ENCODE measurements around the gene BORCS8. TPM values are rescaled to one million over a fixed set of nuclear protein-coding genes. Genes with fewer than 3 reads are reported as not detected.

The BORCS8 gene
- total and polyA plus RNA-seq, 2 donors (not counting 3 experiments of a cell fraction or from before 2014, with no cell fraction given) = 37.4 to 45.8 TPM

GRCh38 chr19:19240476-19240875 lies 48.5 kb upstream of the BORCS8 start:
- intact Hi-C loops (cut with micrococcal nuclease) (no loop called here), dilution Hi-C loops (cut with MboI; ENCODE audit: extremely low pct_ligation_motif_present, low sequenced_read_pairs) (no loop called here)
- no TSS peak for BruUV-seq (replicated peaks)
- H3K4me3 ChIP-seq (replicated peaks in 1 of 3; ENCODE audit: insufficient read depth in 1 of 3, low read depth in 1 of 3, low read length in 3 of 3) = no peak overlapping the region
- no peaks in the 10 kb centered on the region for H3K27me3 ChIP-seq (ENCODE audit: control insufficient read depth in 2 of 2, insufficient read depth in 2 of 2, low read length in 2 of 2)
- DNase-seq (ENCODE audit: low read depth, low spot score) = no peak
- no peaks in the 10 kb centered on the region for H3K79me2 ChIP-seq (ENCODE audit: control insufficient read depth, insufficient read depth, low read length)
- H3K9me1 ChIP-seq (replicated peaks; ENCODE audit: control insufficient read depth, extremely low read depth, insufficient read depth, low read length) = no peaks in the 10 kb centered on the region
- H3K36me3 ChIP-seq (ENCODE audit: control insufficient read depth in 2 of 2, extremely low read depth in 1 of 2, insufficient read depth in 2 of 2, low read length in 2 of 2) = no peaks in the 10 kb centered on the region
- H3K9me3 ChIP-seq (replicated peaks; ENCODE audit: control insufficient read depth, insufficient read depth, low read length) = no peaks in the 10 kb centered on the region
- H4K20me1 ChIP-seq (replicated peaks; ENCODE audit: control insufficient read depth, extremely low read depth, insufficient read depth, low read length) = no peaks in the 10 kb centered on the region
- POLR2A ChIA-PET = no interaction called here
- FAIRE-seq = no peak
- H2AFZ ChIP-seq (ENCODE audit: low read depth, low read length) = no peak overlapping the region
- H3K4me1 ChIP-seq (ENCODE audit: control insufficient read depth, extremely low read depth, insufficient read depth, low read length) = no peaks in the 10 kb centered on the region
- no peak overlapping the region for H3K4me2 ChIP-seq (ENCODE audit: insufficient read depth, low read length)
- H3K27ac ChIP-seq (ENCODE audit: insufficient read depth, low read depth, low read length) = no peak overlapping the region
- TF ChIP-seq CTCF (IDR thresholded peaks at IDR 0.05; ENCODE audit: extremely low read depth in 1 of 2, insufficient read depth in 1 of 2, low read depth in 1 of 2, low read length in 2 of 2) (no peak), MYC (IDR thresholded peaks at IDR 0.05; ENCODE audit: low read depth, low read length) (no peak), FOS (IDR thresholded peaks at IDR 0.05; ENCODE audit: borderline replicate concordance, insufficient read depth, low read length) (no peak), JUN (IDR thresholded peaks at IDR 0.05; ENCODE audit: borderline replicate concordance, insufficient read depth, insufficient read length, low read depth) (no peak), EZH2 (IDR thresholded peaks at IDR 0.05; ENCODE audit: borderline replicate concordance, low read depth, low read length, severe bottlenecking) (no peak), MAX (IDR thresholded peaks at IDR 0.05; ENCODE audit: insufficient read depth, insufficient read length) (no peak), GATA2 (IDR thresholded peaks at IDR 0.05; ENCODE audit: insufficient read depth, insufficient read length, low read depth, low read length) (no peak), POLR2AphosphoS5 (IDR thresholded peaks at IDR 0.05; ENCODE audit: insufficient read depth, low read depth, low read length) (no peak), POLR2A (IDR thresholded peaks at IDR 0.05; ENCODE audit: low read depth, low read length) (no peak)
- H3K9ac ChIP-seq (replicated peaks; ENCODE audit: extremely low read depth, insufficient read depth, low read length) = no peak overlapping the region
- CTCF ChIA-PET = no interaction called here
